ENCODE data around the gene PRKCE. TPM values are rescaled to one million over a fixed set of nuclear protein-coding genes. Genes with fewer than 3 reads are reported as not detected.
"Not testable (repeated sequence)": the region's sequence is repeated elsewhere in the genome, so short reads cannot be mapped to it uniquely, and the experiment has no call there.

Gene PRKCE
- total RNA-seq, 1 experiment from 2014 or later, result 4.4 TPM

- Mint-ChIP-seq H3K9me3 (ENCODE audit: unreplicated experiment) (peaks cover 40% of the 10 kb centered on the region), H3K36me3 (ENCODE audit: insufficient read depth, unreplicated experiment) (no peaks in the 10 kb centered on the region), H3K4me1 (ENCODE audit: low read depth, unreplicated experiment) (no peaks in the 10 kb centered on the region), H3K27me3 (ENCODE audit: insufficient read depth, unreplicated experiment) (no peaks in the 10 kb centered on the region), H3K4me3 (ENCODE audit: unreplicated experiment) (no peak overlapping the region), H3K27ac (ENCODE audit: unreplicated experiment) (no peak overlapping the region)
- no peaks in the 10 kb centered on the region for H3K36me3 ChIP-seq (ENCODE audit: control insufficient read depth, insufficient read depth, low read length)
- H3K27me3 ChIP-seq (replicated peaks; ENCODE audit: control insufficient read depth, insufficient read depth, low read length), result peaks cover 1% of the 10 kb centered on the region; the same call in 1 of the 2 replicates
- ChIA-PET CTCF (no interaction called here), POLR2A (no interaction called here)
- peaks cover 2% of the 10 kb centered on the region; the same call in 1 of the 2 replicates for H3K9me3 ChIP-seq
- no peak overlapping the region for H3K4me3 ChIP-seq (ENCODE audit: low read depth, low read length)
- BruUV-seq (replicated peaks), result no TSS peak
- no peaks in the 10 kb centered on the region for H3K4me1 ChIP-seq
- no peak for TF ChIP-seq CTCF (IDR thresholded peaks at IDR 0.05; ENCODE audit: insufficient read depth in 1 of 2, low read depth in 1 of 2, low read length in 1 of 2, severe bottlenecking in 1 of 2, unreplicated experiment in 1 of 2)
- DNase-seq, result no peak
- intact Hi-C loops (cut with micrococcal nuclease; ENCODE audit: unreplicated experiment), result no loop called here
These were observed 564.7 kb downstream of the PRKCE start for GRCh38 chr2:46216213-46216612.

- H3K27ac Mint-ChIP-seq (ENCODE audit: unreplicated experiment); CTCF ChIA-PET; H3K4me3 Mint-ChIP-seq (ENCODE audit: unreplicated experiment); H3K27me3 Mint-ChIP-seq (ENCODE audit: insufficient read depth, unreplicated experiment); DNase-seq; H3K27me3 ChIP-seq (replicated peaks; ENCODE audit: control insufficient read depth, insufficient read depth, low read length); H3K9me3 ChIP-seq; BruUV-seq (replicated peaks); H3K36me3 Mint-ChIP-seq (ENCODE audit: insufficient read depth, unreplicated experiment); H3K4me3 ChIP-seq (ENCODE audit: low read depth, low read length); H3K36me3 ChIP-seq (ENCODE audit: control insufficient read depth, insufficient read depth, low read length); POLR2A ChIA-PET: not testable (repeated sequence)
- H3K9me3 Mint-ChIP-seq (ENCODE audit: unreplicated experiment), result peaks cover 15% of the 10 kb centered on the region
- intact Hi-C loops (cut with micrococcal nuclease; ENCODE audit: unreplicated experiment), result loop anchor here (10.0 kb wide), 1 partner anchor 141 kb away; no protein-coding TSS in a partner anchor
- peaks cover 11% of the 10 kb centered on the region for H3K4me1 ChIP-seq
- H3K4me1 Mint-ChIP-seq (ENCODE audit: low read depth, unreplicated experiment), result peaks cover 13% of the 10 kb centered on the region
These were observed 572.0 kb downstream of the PRKCE start for GRCh38 chr2:46223514-46223913.

- Histone ChIP-seq H3K9me3 (no peaks in the 10 kb centered on the region), H3K4me1 (peaks cover 11% of the 10 kb centered on the region), H3K36me3 (ENCODE audit: control insufficient read depth, insufficient read depth, low read length) (no peaks in the 10 kb centered on the region), H3K4me3 (ENCODE audit: low read depth, low read length) (no peak overlapping the region), H3K27me3 (replicated peaks; ENCODE audit: control insufficient read depth, insufficient read depth, low read length) (no peaks in the 10 kb centered on the region)
- H3K4me1 Mint-ChIP-seq (ENCODE audit: low read depth, unreplicated experiment), result peaks cover 21% of the 10 kb centered on the region
- H3K4me3 Mint-ChIP-seq (ENCODE audit: unreplicated experiment), result no peak overlapping the region
- BruUV-seq (replicated peaks), result no TSS peak
- no peaks in the 10 kb centered on the region for H3K9me3 Mint-ChIP-seq (ENCODE audit: unreplicated experiment)
- ChIA-PET POLR2A (no interaction called here), CTCF (no interaction called here)
- H3K36me3 Mint-ChIP-seq (ENCODE audit: insufficient read depth, unreplicated experiment), result no peaks in the 10 kb centered on the region
- no peak for DNase-seq
- H3K27ac Mint-ChIP-seq (ENCODE audit: unreplicated experiment), result peak overlapping the region; percentile 11
- intact Hi-C loops (cut with micrococcal nuclease; ENCODE audit: unreplicated experiment), result loop anchor here (2.0 to 10.0 kb wide), 3 partner anchors 60 to 163 kb away; no protein-coding TSS in a partner anchor
- peaks cover 3% of the 10 kb centered on the region for H3K27me3 Mint-ChIP-seq (ENCODE audit: insufficient read depth, unreplicated experiment)
- no peak for TF ChIP-seq CTCF (IDR thresholded peaks at IDR 0.05; ENCODE audit: insufficient read depth in 1 of 2, low read depth in 1 of 2, low read length in 1 of 2, severe bottlenecking in 1 of 2, unreplicated experiment in 1 of 2)
These were observed 573.7 kb downstream of the PRKCE start for GRCh38 chr2:46225150-46225625.

- no TSS peak for BruUV-seq (replicated peaks)
- Histone ChIP-seq H3K4me1 (peaks cover 11% of the 10 kb centered on the region), H3K9me3 (no peaks in the 10 kb centered on the region), H3K4me3 (ENCODE audit: low read depth, low read length) (no peak overlapping the region), H3K36me3 (ENCODE audit: control insufficient read depth, insufficient read depth, low read length) (no peaks in the 10 kb centered on the region), H3K27me3 (replicated peaks; ENCODE audit: control insufficient read depth, insufficient read depth, low read length) (no peaks in the 10 kb centered on the region)
- Mint-ChIP-seq H3K27ac (ENCODE audit: unreplicated experiment) (no peak overlapping the region), H3K36me3 (ENCODE audit: insufficient read depth, unreplicated experiment) (no peaks in the 10 kb centered on the region), H3K9me3 (ENCODE audit: unreplicated experiment) (no peaks in the 10 kb centered on the region), H3K4me3 (ENCODE audit: unreplicated experiment) (no peak overlapping the region), H3K27me3 (ENCODE audit: insufficient read depth, unreplicated experiment) (peaks cover 3% of the 10 kb centered on the region), H3K4me1 (ENCODE audit: low read depth, unreplicated experiment) (peaks cover 21% of the 10 kb centered on the region)
- DNase-seq, result no peak
- intact Hi-C loops (cut with micrococcal nuclease; ENCODE audit: unreplicated experiment), result loop anchor here (2.0 to 10.0 kb wide), 3 partner anchors 61 to 163 kb away; no protein-coding TSS in a partner anchor
- ChIA-PET POLR2A (no interaction called here), CTCF (no interaction called here)
- TF ChIP-seq CTCF (IDR thresholded peaks at IDR 0.05; ENCODE audit: insufficient read depth in 1 of 2, low read depth in 1 of 2, low read length in 1 of 2, severe bottlenecking in 1 of 2, unreplicated experiment in 1 of 2), result no peak
These were observed 574.3 kb downstream of the PRKCE start for GRCh38 chr2:46225730-46226129.

Data from Caco-2 (cell line).